Activated T-helper 2 cell treated with anti-CD3 and anti-CD28 coated beads, Interferon-gamma antibody, Interleukin-2, Interleukin-4, amounts not matched to agents 10 μg/mL and 5 μg/mL and 100 μg/mL, durations not matched to agents 14 hours and 24 hours and 36 hours (primary cell): Measurements from ENCODE around the gene DNAJC8. TPM values are rescaled to one million over a fixed set of nuclear protein-coding genes. Genes with fewer than 3 reads are reported as not detected.

Experiments
- DNase-seq: peaks from one replicate; pipeline ENCODE4 v3.0.0; 2021; ENCODE audit warnings: low spot score
- H3K27ac Mint-ChIP-seq: one replicate; pipeline ENCODE4 v1.8.0; 2021; ENCODE audit warnings: mixed read lengths
- H3K27me3 Mint-ChIP-seq: one replicate; pipeline ENCODE4 v1.8.0; 2021; ENCODE audit warnings: low read depth, mixed read lengths
- H3K36me3 Mint-ChIP-seq: one replicate; pipeline ENCODE4 v1.8.0; 2021; ENCODE audit warnings: low read depth, mixed read lengths
- H3K4me1 Mint-ChIP-seq: one replicate; pipeline ENCODE4 v1.8.0; 2021; ENCODE audit warnings: low read depth, mixed read lengths
- H3K4me3 Mint-ChIP-seq: one replicate; pipeline ENCODE4 v1.8.0; 2021; ENCODE audit warnings: low read depth, mild to moderate bottlenecking, moderate library complexity, mixed read lengths
- H3K9me3 Mint-ChIP-seq: one replicate; pipeline ENCODE4 v1.8.0; 2021; ENCODE audit warnings: mixed read lengths
- intact Hi-C: fragments of 100-400 bp; cut with micrococcal nuclease; formaldehyde crosslinking; loops from one replicate; pipeline ENCODE4 v1.15.1; 2023
- total RNA-seq: library from RNA; stranded (reverse); gene quantifications from 2 replicates; pipeline ENCODE4 v1.2.3, GENCODE V29; 2022

DNAJC8 gene
- total RNA-seq, 1 donor from 2014 or later = 96.2 TPM

DNA sequence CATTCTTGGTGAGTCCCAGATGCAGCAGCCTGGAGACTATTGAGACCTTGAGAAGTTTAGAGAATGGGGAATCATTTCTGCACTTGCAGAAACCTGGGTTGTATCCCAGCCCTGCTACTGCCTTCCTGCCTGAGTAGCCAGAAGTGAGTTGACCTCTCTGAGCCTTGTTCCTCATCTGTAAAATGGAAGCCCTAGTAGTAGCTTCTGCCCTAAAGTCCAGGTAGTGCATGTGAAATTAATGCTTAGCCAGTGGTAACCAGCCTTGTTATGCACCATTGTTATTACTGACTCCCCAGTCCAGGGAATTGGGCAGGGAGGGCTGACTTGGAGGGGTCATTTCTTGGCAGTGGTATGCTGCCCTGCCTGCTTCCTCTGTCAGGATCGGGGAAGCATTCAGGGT, 32.1 kb upstream of the DNAJC8 start:
- Mint-ChIP-seq H3K27me3 (no peaks in the 10 kb centered on the region), H3K36me3 (peaks cover 10% of the 10 kb centered on the region), H3K4me3 (no peak overlapping the region), H3K9me3 (no peaks in the 10 kb centered on the region), H3K4me1 (peaks cover 12% of the 10 kb centered on the region), H3K27ac (no peak overlapping the region)
- intact Hi-C loops = no loop called here
- DNase-seq = no peak

GRCh38 chr1:28260803-28261174, 28.0 kb upstream of the DNAJC8 start:
- DNase-seq = no peak
- peak overlapping the region; percentile 21 for H3K27ac Mint-ChIP-seq
- intact Hi-C loops = no loop called here
- peaks cover 9% of the 10 kb centered on the region for H3K36me3 Mint-ChIP-seq
- no peaks in the 10 kb centered on the region for H3K9me3 Mint-ChIP-seq
- peak overlapping the region; percentile 66 for H3K4me3 Mint-ChIP-seq
- peaks cover 2% of the 10 kb centered on the region for H3K27me3 Mint-ChIP-seq
- peaks cover 32% of the 10 kb centered on the region for H3K4me1 Mint-ChIP-seq

GRCh38 chr1:28259934-28260802, 27.3 kb upstream of the DNAJC8 start:
- peaks cover 37% of the 10 kb centered on the region for H3K4me1 Mint-ChIP-seq
- peaks cover 9% of the 10 kb centered on the region for H3K36me3 Mint-ChIP-seq
- H3K4me3 Mint-ChIP-seq = peak overlapping the region; percentile 74
- H3K9me3 Mint-ChIP-seq = no peaks in the 10 kb centered on the region
- H3K27ac Mint-ChIP-seq = peak overlapping the region; percentile 21
- H3K27me3 Mint-ChIP-seq = peaks cover 2% of the 10 kb centered on the region
- intact Hi-C loops = loop anchor here (1.0 to 10.0 kb wide), 3 partner anchors 13 to 405 kb away; partner anchors contain the start of genes GMEB1 and MED18
- DNase-seq = no peak

GRCh38 chr1:28259252-28259933, 26.6 kb upstream of the DNAJC8 start, which contains the start of gene SESN2:
Gene SESN2 (plus strand): TSS chr1:28259518. CDS start chr1:28259848, 330 bp downstream.
- Mint-ChIP-seq H3K9me3 (no peaks in the 10 kb centered on the region), H3K27me3 (peaks cover 3% of the 10 kb centered on the region), H3K36me3 (peaks cover 9% of the 10 kb centered on the region), H3K4me1 (peaks cover 38% of the 10 kb centered on the region), H3K27ac (peak within 1 kb of the TSS; percentile 88), H3K4me3 (peak within 1 kb of the TSS; percentile 74)
- intact Hi-C loops = loop anchor here (1.0 to 10.0 kb wide), 3 partner anchors 12 to 405 kb away; partner anchors contain the start of genes GMEB1 and MED18
- DNase-seq = peak; percentile 99

GRCh38 chr1:28258628-28259251, 25.9 kb upstream of the DNAJC8 start:
- peak overlapping the region; percentile 88 for H3K27ac Mint-ChIP-seq
- intact Hi-C loops = loop anchor here (1.0 to 10.0 kb wide), 3 partner anchors 11 to 406 kb away; partner anchors contain the start of genes GMEB1 and MED18
- H3K27me3 Mint-ChIP-seq = peaks cover 3% of the 10 kb centered on the region
- H3K4me3 Mint-ChIP-seq = peak overlapping the region; percentile 74
- peaks cover 9% of the 10 kb centered on the region for H3K36me3 Mint-ChIP-seq
- no peaks in the 10 kb centered on the region for H3K9me3 Mint-ChIP-seq
- peaks cover 38% of the 10 kb centered on the region for H3K4me1 Mint-ChIP-seq
- no peak for DNase-seq

DNA sequence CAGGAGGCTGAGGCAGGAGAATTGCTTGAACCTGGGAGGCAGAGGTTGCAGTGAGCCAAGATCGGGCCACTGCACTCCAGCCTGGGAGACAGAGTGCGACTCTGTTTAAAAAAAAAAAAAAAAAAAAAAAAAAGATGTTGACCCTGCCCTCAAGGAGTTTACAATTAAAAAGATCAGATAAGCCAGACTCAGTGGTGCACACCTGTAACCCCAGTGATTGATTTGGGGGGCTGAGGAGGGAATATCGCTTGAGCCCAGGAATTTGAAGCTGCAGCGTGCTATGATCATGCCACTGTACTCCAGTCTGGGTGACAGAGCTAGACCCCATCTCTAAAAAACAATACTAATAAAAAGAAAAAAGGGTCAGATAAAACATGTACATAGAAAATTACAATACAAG, 24.9 kb upstream of the DNAJC8 start:
- no peak for DNase-seq
- H3K9me3 Mint-ChIP-seq = no peaks in the 10 kb centered on the region
- H3K27me3 Mint-ChIP-seq = peaks cover 3% of the 10 kb centered on the region
- H3K4me1 Mint-ChIP-seq = peaks cover 38% of the 10 kb centered on the region
- no peak overlapping the region for H3K4me3 Mint-ChIP-seq
- peaks cover 6% of the 10 kb centered on the region for H3K36me3 Mint-ChIP-seq
- H3K27ac Mint-ChIP-seq = no peak overlapping the region
- intact Hi-C loops = loop anchor here (2.0 to 10.0 kb wide), 2 partner anchors 71 to 407 kb away; partner anchors contain the start of genes GMEB1 and MED18

- no peaks in the 10 kb centered on the region for H3K9me3 Mint-ChIP-seq
- intact Hi-C loops = loop anchor here (1.0 to 10.0 kb wide), 2 partner anchors 8 to 408 kb away; partner anchors contain the start of gene GMEB1
Observed at GRCh38 chr1:28256197-28256827, 23.5 kb upstream of the DNAJC8 start.

GRCh38 chr1:28249866-28250295, 17.1 kb upstream of the DNAJC8 start:
- no peaks in the 10 kb centered on the region for H3K9me3 Mint-ChIP-seq
- H3K27me3 Mint-ChIP-seq = peaks cover 1% of the 10 kb centered on the region
- no peak overlapping the region for H3K4me3 Mint-ChIP-seq
- intact Hi-C loops = loop anchor here (1.0 to 10.0 kb wide), 6 partner anchors 77 to 415 kb away; partner anchors contain the start of genes GMEB1, PHACTR4 and RCC1
- no peak overlapping the region for H3K27ac Mint-ChIP-seq
- no peaks in the 10 kb centered on the region for H3K36me3 Mint-ChIP-seq
- H3K4me1 Mint-ChIP-seq = peaks cover 34% of the 10 kb centered on the region
- DNase-seq = no peak

More at GRCh38 chr1:28256197-28256827, 23.5 kb upstream of the DNAJC8 start:
- Mint-ChIP-seq H3K36me3 (peaks cover 5% of the 10 kb centered on the region), H3K27ac (peak overlapping the region; percentile 89), H3K4me3 (peak overlapping the region; percentile 66), H3K27me3 (peaks cover 3% of the 10 kb centered on the region), H3K4me1 (peaks cover 36% of the 10 kb centered on the region)
- DNase-seq = peak; percentile 34

GRCh38 chr1:28249013-28249865, 16.4 kb upstream of the DNAJC8 start:
- no peaks in the 10 kb centered on the region for H3K9me3 Mint-ChIP-seq
- peaks cover 37% of the 10 kb centered on the region for H3K4me1 Mint-ChIP-seq

DNA sequence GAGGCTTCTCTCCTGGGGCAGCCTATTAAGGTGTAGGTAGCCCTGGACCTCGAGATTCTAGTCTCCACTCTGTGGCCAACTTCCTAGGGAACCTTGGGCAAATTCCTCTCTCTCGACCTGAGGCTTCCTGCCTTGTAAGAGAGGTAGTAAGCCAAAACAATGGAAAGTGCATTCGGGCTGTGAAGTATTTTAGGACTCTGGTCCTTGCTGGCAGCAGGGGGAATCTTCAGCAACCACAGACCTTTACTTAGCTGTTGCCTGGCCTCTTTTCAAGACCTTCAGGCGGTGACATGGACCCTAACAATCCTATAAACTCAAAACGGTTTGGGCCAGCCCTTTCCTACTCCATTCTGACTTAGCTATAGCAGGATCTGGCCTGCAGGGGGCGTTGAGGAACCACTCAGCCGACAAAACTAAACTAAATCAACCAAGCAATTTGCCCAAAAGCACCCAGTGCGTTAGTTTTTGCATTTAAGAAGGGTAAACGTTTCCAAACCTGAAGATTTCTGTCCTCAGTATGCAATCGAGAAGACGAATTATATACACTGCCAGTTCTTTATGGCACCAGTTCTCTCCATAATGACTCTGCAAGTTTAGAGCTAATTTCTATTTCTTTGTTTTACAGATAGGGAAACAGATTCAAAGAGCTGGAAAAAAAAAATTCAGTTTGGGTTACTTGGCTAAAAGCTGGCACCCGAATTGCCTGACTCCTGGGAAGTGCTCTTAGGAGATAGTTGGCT, 15.6 kb upstream of the DNAJC8 start:
- H3K27ac Mint-ChIP-seq = peak overlapping the region; percentile 96

More at GRCh38 chr1:28249013-28249865, 16.4 kb upstream of the DNAJC8 start:
- Mint-ChIP-seq H3K27ac (peak overlapping the region; percentile 96), H3K36me3 (no peaks in the 10 kb centered on the region), H3K27me3 (no peaks in the 10 kb centered on the region), H3K4me3 (no peak overlapping the region)
- DNase-seq = no peak
- intact Hi-C loops = loop anchor here (1.0 to 5.0 kb wide), 5 partner anchors 78 to 333 kb away; partner anchors contain the start of genes PHACTR4 and RCC1

More for the DNA sequence above, 15.6 kb upstream of the DNAJC8 start:
- intact Hi-C loops = loop anchor here (1.0 to 5.0 kb wide), 6 partner anchors 8 to 334 kb away; partner anchors contain the start of genes PHACTR4 and RCC1
- Mint-ChIP-seq H3K4me3 (peak overlapping the region; percentile 92), H3K36me3 (no peaks in the 10 kb centered on the region), H3K27me3 (no peaks in the 10 kb centered on the region), H3K4me1 (peaks cover 43% of the 10 kb centered on the region), H3K9me3 (no peaks in the 10 kb centered on the region)
- DNase-seq = peak; percentile 75
